Stomach (tissue), 4 donors: ENCODE data around the gene CASP3.

Source experiments
- CTCF ChIP-seq, 7 experiments: fragments of 450-650 bp in 4 of 7; fragments of 200-600 bp in 3 of 7; sonication (generic) in 3 of 7; IDR thresholded peaks; one replicate each; pipeline ENCODE4 v1.5.1; 2016 to 2019; ENCODE audit warnings: antibody characterized with exemption in 7 of 7, control low read depth in 2 of 7, mild to moderate bottlenecking in 1 of 7
- POLR2A ChIP-seq, 4 donors: fragments of 450-650 bp; IDR thresholded peaks; one replicate each; pipeline ENCODE4 v1.6.1; 2016; ENCODE audit warnings: antibody characterized with exemption in 4 of 4, control low read depth in 2 of 4, mild to moderate bottlenecking in 1 of 4, moderate library complexity in 1 of 4
- POLR2AphosphoS5 ChIP-seq, 3 donors: sonication (generic); formaldehyde crosslinking; IDR thresholded peaks; one replicate each; pipeline ENCODE4 v1.6.1; 2016; ENCODE audit warnings: antibody characterized with exemption in 3 of 3

- TF ChIP-seq CTCF (IDR thresholded peaks at IDR 0.05) (no peak), POLR2AphosphoS5 (IDR thresholded peaks at IDR 0.05) (no peak), POLR2A (IDR thresholded peaks at IDR 0.05) (no peak)
These were observed 53.8 kb downstream of the CASP3 start for GRCh38 chr4:184595430-184595829.
